Upper lobe of left lung (tissue), 4 donors: ENCODE results near the gene EEPD1.

Experiments
- EP300 ChIP-seq, 4 donors: sonication (generic); formaldehyde crosslinking; IDR thresholded peaks; one replicate each; pipeline ENCODE4 v1.5.1; 2017; ENCODE audit warnings: antibody characterized with exemption in 4 of 4, control low read depth in 2 of 4
- POLR2A ChIP-seq, 4 donors: fragments of 450-650 bp; IDR thresholded peaks; one replicate each; pipeline ENCODE4 v1.5.1; 2016 to 2017; ENCODE audit warnings: antibody characterized with exemption in 4 of 4, mild to moderate bottlenecking in 2 of 4
- POLR2AphosphoS5 ChIP-seq, 2 donors: sonication (generic); formaldehyde crosslinking; IDR thresholded peaks; one replicate each; pipeline ENCODE4 v1.5.1; 2017; ENCODE audit warnings: antibody characterized with exemption in 2 of 2
- TF ChIP-seq, protein P1 (sequence below), 6 experiments: fragments of 450-650 bp in 4 of 6; fragments of 200-600 bp in 2 of 6; sonication (generic) in 2 of 6; IDR thresholded peaks; one replicate each; pipeline ENCODE4 v1.5.1; 2016 to 2019; ENCODE audit warnings: antibody characterized with exemption in 6 of 6

DNA sequence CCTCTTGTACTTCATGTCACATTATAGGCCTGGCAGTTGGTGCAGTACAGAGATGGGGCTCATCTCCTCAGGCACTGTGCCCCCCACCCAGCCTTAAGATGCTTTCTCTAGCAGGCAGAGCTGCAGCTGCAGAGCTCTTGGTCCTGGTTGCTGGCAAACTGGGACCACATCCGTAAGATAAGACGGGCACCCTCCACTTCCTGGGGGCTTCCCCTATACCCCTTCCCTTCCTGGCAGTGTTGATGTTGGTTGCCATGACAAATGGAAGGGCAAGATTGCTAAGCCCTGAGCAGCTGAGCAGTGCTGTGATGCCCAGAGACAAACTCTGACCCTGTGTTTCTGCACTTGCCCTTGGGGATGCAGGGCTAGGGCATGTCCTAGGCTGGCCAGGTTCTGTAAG, 133.2 kb downstream of the EEPD1 start:
- TF ChIP-seq, protein P1, sequence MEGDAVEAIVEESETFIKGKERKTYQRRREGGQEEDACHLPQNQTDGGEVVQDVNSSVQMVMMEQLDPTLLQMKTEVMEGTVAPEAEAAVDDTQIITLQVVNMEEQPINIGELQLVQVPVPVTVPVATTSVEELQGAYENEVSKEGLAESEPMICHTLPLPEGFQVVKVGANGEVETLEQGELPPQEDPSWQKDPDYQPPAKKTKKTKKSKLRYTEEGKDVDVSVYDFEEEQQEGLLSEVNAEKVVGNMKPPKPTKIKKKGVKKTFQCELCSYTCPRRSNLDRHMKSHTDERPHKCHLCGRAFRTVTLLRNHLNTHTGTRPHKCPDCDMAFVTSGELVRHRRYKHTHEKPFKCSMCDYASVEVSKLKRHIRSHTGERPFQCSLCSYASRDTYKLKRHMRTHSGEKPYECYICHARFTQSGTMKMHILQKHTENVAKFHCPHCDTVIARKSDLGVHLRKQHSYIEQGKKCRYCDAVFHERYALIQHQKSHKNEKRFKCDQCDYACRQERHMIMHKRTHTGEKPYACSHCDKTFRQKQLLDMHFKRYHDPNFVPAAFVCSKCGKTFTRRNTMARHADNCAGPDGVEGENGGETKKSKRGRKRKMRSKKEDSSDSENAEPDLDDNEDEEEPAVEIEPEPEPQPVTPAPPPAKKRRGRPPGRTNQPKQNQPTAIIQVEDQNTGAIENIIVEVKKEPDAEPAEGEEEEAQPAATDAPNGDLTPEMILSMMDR (IDR thresholded peaks at IDR 0.05): no peak
- no peak for TF ChIP-seq POLR2AphosphoS5 (IDR thresholded peaks at IDR 0.05)
- TF ChIP-seq EP300 (IDR thresholded peaks at IDR 0.05): no peak
- TF ChIP-seq POLR2A (IDR thresholded peaks at IDR 0.05): no peak
